ENCODE results near the gene RINL. TPM values are rescaled to one million over a fixed set of nuclear protein-coding genes. Genes with fewer than 3 reads are reported as not detected.

Gene RINL
- total RNA-seq, 1 donor: 1.3 TPM

DNA sequence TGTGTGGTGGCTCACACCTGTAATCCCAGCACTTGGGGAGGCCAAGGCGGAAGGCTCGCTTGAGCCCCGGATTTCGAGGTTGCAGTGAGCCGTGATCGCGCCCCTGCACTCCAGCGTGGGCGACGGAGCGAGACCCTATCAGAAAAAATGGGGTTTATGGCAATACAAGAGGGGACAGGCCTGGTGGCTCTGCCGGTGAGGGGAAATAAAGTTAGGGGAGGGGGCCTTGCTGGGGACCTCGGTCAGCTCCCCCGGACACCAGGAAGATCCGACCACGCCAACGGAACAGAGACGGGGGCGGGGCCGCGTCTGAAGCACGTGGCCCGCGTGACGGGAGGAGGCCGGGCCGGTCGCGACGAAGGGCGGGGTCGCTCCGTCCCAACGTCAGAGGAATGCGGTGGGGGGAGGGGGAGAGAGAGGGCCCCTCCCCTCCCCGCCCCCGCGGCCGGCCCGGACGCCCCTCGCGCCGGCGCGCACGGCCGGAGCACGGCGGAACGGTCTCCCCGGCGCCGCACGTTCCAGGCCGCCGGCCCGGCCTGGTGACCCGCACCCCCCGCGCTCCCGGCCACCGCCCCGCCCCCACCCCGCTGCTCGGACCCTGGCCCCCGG lies 26.3 kb downstream of the RINL start:
- TF ChIP-seq CTCF (IDR thresholded peaks at IDR 0.05; ENCODE audit: insufficient read depth, low read depth, low read length): no peak
- DNase-seq (ENCODE audit: low read depth): peak; percentile 93
- H3K4me3 ChIP-seq (ENCODE audit: low read depth, low read length): peak overlapping the region; percentile 87

DNA sequence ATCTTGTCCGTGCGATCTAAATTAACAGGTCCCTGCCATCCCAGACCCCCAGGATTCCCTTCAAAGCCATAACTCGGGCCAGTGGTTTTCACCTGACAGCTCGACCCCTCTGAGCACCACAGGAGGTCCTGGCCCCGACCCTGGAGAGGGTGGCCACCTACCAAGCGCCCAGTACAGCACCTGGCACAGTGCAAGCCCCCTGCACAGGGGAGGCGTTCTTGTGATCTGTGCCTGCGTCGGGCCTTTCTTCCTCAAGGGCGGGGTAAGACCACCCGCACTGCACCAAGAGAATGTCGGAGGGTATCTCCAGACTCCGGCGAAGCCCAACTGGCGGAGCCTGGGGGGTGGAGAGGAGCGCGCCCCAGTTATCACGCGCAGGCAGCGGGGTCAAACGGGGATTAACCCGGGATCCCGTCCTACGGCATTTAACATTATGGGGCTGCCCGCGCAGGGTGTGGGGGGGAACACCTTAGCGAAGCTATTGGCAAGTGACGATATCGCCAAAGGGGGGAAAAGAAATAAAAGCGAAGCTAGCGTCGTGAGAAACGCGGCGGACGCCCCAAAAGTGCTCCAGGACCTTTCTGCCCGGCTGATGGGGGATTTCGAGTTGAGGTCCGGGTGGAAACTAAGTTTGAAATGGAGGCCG lies 27.0 kb downstream of the RINL start:
- H3K4me3 ChIP-seq (ENCODE audit: low read depth, low read length): peak overlapping the region; percentile 87
- no peak for TF ChIP-seq CTCF (IDR thresholded peaks at IDR 0.05; ENCODE audit: insufficient read depth, low read depth, low read length)
- DNase-seq (ENCODE audit: low read depth): peak; percentile 34

DNA sequence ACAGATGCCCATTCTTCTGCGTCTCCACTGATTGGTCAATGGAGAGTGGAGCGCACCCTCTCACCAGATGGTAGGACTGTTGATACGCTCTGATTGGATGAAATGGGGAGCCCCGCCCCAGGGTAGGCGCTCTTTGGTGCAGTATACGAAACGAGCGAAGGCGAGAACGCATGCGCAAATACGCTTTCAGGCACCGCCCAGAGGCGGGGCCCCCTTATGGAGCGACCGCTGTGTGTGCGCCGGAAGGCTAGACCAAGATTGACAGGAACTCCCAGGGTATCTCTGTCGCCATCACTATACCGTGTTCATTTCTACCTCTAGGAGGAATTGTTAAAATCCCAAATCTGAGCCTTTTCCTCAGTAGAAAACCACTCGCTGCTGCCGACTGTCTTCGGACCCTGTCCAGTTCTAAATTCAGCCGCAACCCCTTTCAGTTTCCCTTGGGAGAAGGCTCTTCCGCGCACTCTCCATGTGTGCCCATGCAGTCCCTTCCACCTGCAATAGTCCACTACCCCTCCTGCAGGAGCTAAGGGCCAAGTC lies 27.6 kb downstream of the RINL start:
- TF ChIP-seq CTCF (IDR thresholded peaks at IDR 0.05; ENCODE audit: insufficient read depth, low read depth, low read length): peak; percentile 17
- H3K4me3 ChIP-seq (ENCODE audit: low read depth, low read length): peak overlapping the region; percentile 87
- DNase-seq (ENCODE audit: low read depth): no peak

GRCh38 chr19:38849860-38850435 lies 28.1 kb downstream of the RINL start, which contains the start of gene HNRNPL:
Gene HNRNPL (minus strand): TSS chr19:38849986. CDS start chr19:38849966, 20 bp downstream.
- peak; percentile 24 for TF ChIP-seq CTCF (IDR thresholded peaks at IDR 0.05; ENCODE audit: insufficient read depth, low read depth, low read length)
- peak; percentile 100 for DNase-seq (ENCODE audit: low read depth)
- H3K4me3 ChIP-seq (ENCODE audit: low read depth, low read length): peak within 1 kb of the TSS; percentile 87

- TF ChIP-seq CTCF (IDR thresholded peaks at IDR 0.05; ENCODE audit: insufficient read depth, low read depth, low read length): no peak
- peak; percentile 96 for DNase-seq (ENCODE audit: low read depth)
These were observed 28.8 kb downstream of the RINL start for GRCh38 chr19:38849147-38849859.

GRCh38 chr19:38848299-38849146 lies 29.6 kb downstream of the RINL start:
- DNase-seq (ENCODE audit: low read depth): no peak
- no peak for TF ChIP-seq CTCF (IDR thresholded peaks at IDR 0.05; ENCODE audit: insufficient read depth, low read depth, low read length)
- H3K4me3 ChIP-seq (ENCODE audit: low read depth, low read length): peak overlapping the region; percentile 77

More at GRCh38 chr19:38849147-38849859, 28.8 kb downstream of the RINL start:
- peak overlapping the region; percentile 77 for H3K4me3 ChIP-seq (ENCODE audit: low read depth, low read length)

Data from fibroblast of villous mesenchyme (primary cell).